Nephron (organoid): ENCODE results near the gene GTSE1.
"Not testable (repeated sequence)": the region's sequence is repeated elsewhere in the genome, so short reads cannot be mapped to it uniquely, and the experiment has no call there.

Experiments
- H3K27ac Mint-ChIP-seq, 3 experiments: 2 replicates each; pipeline ENCODE4 v1.8.0; 2020; ENCODE audit warnings: mixed read lengths in 3 of 3, mild to moderate bottlenecking in 2 of 3, moderate library complexity in 1 of 3
- H3K27me3 Mint-ChIP-seq: 2 replicates; pipeline ENCODE4 v1.8.0; 2021; ENCODE audit warnings: low read depth, mild to moderate bottlenecking, moderate library complexity, mixed read lengths
- H3K36me3 Mint-ChIP-seq: 2 replicates; pipeline ENCODE4 v1.8.0; 2020; ENCODE audit warnings: low read depth, mixed read lengths
- H3K4me1 Mint-ChIP-seq: 2 replicates; pipeline ENCODE4 v1.8.0; 2020; ENCODE audit warnings: mixed read lengths
- H3K4me3 Mint-ChIP-seq, 3 experiments: 2 replicates each; pipeline ENCODE4 v1.8.0; 2020; ENCODE audit warnings: mild to moderate bottlenecking in 3 of 3, mixed read lengths in 3 of 3, moderate library complexity in 2 of 3
- H3K9me3 Mint-ChIP-seq: 2 replicates; pipeline ENCODE4 v1.8.0; 2020; ENCODE audit warnings: mixed read lengths
- CTCF ChIP-seq, 3 experiments: fragments of 200-600 bp; sonication (generic); IDR thresholded peaks; one replicate each; pipeline ENCODE4 v1.5.0; 2021; ENCODE audit warnings: antibody characterized with exemption in 3 of 3; ENCODE audit not compliant: unreplicated experiment in 3 of 3

Gene GTSE1

GRCh38 chr22:46308283-46308988 is 11.8 kb downstream of the GTSE1 start:
- TF ChIP-seq CTCF (IDR thresholded peaks at IDR 0.05; ENCODE audit: unreplicated experiment in 3 of 3) = no peak
- H3K9me3 Mint-ChIP-seq = no peaks in the 10 kb centered on the region

GRCh38 chr22:46309526-46310085 is 12.9 kb downstream of the GTSE1 start:
- Mint-ChIP-seq H3K27ac (no peak overlapping the region), H3K9me3 (no peaks in the 10 kb centered on the region)
- TF ChIP-seq CTCF (IDR thresholded peaks at IDR 0.05; ENCODE audit: unreplicated experiment in 3 of 3) = no peak

More at GRCh38 chr22:46308283-46308988, 11.8 kb downstream of the GTSE1 start:
- Mint-ChIP-seq H3K4me3 (no peak overlapping the region), H3K27ac (no peak overlapping the region), H3K36me3 (peaks cover 32% of the 10 kb centered on the region), H3K4me1 (peaks cover 3% of the 10 kb centered on the region), H3K27me3 (no peaks in the 10 kb centered on the region)

GRCh38 chr22:46312056-46312455 is 15.4 kb downstream of the GTSE1 start:
- Mint-ChIP-seq H3K4me3 (no peak overlapping the region), H3K9me3 (no peaks in the 10 kb centered on the region), H3K27me3 (no peaks in the 10 kb centered on the region), H3K27ac (no peak overlapping the region), H3K36me3 (peaks cover 37% of the 10 kb centered on the region), H3K4me1 (no peaks in the 10 kb centered on the region)
- TF ChIP-seq CTCF (IDR thresholded peaks at IDR 0.05; ENCODE audit: unreplicated experiment in 3 of 3) = no peak

More at GRCh38 chr22:46309526-46310085, 12.9 kb downstream of the GTSE1 start:
- Mint-ChIP-seq H3K27me3 (no peaks in the 10 kb centered on the region), H3K4me3 (no peak overlapping the region), H3K36me3 (peaks cover 32% of the 10 kb centered on the region), H3K4me1 (no peaks in the 10 kb centered on the region)

- peaks cover 43% of the 10 kb centered on the region for H3K36me3 Mint-ChIP-seq
- H3K27ac Mint-ChIP-seq, H3K27me3 Mint-ChIP-seq, H3K4me1 Mint-ChIP-seq, H3K4me3 Mint-ChIP-seq, H3K9me3 Mint-ChIP-seq: not testable (repeated sequence)
These were observed 16.2 kb downstream of the GTSE1 start for GRCh38 chr22:46312848-46313247.

- H3K4me3 Mint-ChIP-seq = no peak overlapping the region
- no peak for TF ChIP-seq CTCF (IDR thresholded peaks at IDR 0.05; ENCODE audit: unreplicated experiment in 3 of 3)
- peaks cover 43% of the 10 kb centered on the region for H3K36me3 Mint-ChIP-seq
- no peak overlapping the region for H3K27ac Mint-ChIP-seq
- no peaks in the 10 kb centered on the region for H3K9me3 Mint-ChIP-seq
- H3K4me1 Mint-ChIP-seq = no peaks in the 10 kb centered on the region
- no peaks in the 10 kb centered on the region for H3K27me3 Mint-ChIP-seq
These were observed 19.3 kb downstream of the GTSE1 start for GRCh38 chr22:46315976-46316375.

GRCh38 chr22:46317646-46318045 is 21.0 kb downstream of the GTSE1 start:
- no peaks in the 10 kb centered on the region for H3K27me3 Mint-ChIP-seq
- no peak overlapping the region for H3K4me3 Mint-ChIP-seq
- no peak for TF ChIP-seq CTCF (IDR thresholded peaks at IDR 0.05; ENCODE audit: unreplicated experiment in 3 of 3)
- no peaks in the 10 kb centered on the region for H3K9me3 Mint-ChIP-seq
- no peaks in the 10 kb centered on the region for H3K4me1 Mint-ChIP-seq
- H3K27ac Mint-ChIP-seq = no peak overlapping the region
- peaks cover 44% of the 10 kb centered on the region for H3K36me3 Mint-ChIP-seq
